Measurements from ENCODE around the gene SMIM12. TPM values are rescaled to one million over a fixed set of nuclear protein-coding genes. Genes with fewer than 3 reads are reported as not detected.

The SMIM12 gene
- total RNA-seq, 3 donors from 2014 or later = 25.0 to 36.7 (median 29.6) TPM

- H3K36me3 ChIP-seq = no peaks in the 10 kb centered on the region
- no peak overlapping the region for H3K27ac ChIP-seq
- DNase-seq (ENCODE audit: low spot score in 2 of 2) = no peak
- no peak for TF ChIP-seq CTCF (IDR thresholded peaks at IDR 0.05)
- TF ChIP-seq POLR2AphosphoS5 (IDR thresholded peaks at IDR 0.05) = no peak
- no peak for TF ChIP-seq POLR2A (IDR thresholded peaks at IDR 0.05)
- no peaks in the 10 kb centered on the region for H3K4me1 ChIP-seq
- H3K4me3 ChIP-seq = no peak overlapping the region
- H3K27me3 ChIP-seq = peaks cover 0 to 7% of the 10 kb centered on the region in 2 donors
- intact Hi-C loops (cut with DNase I; ENCODE audit: low total_unique reads) = no loop called here
- H3K9me3 ChIP-seq = no peaks in the 10 kb centered on the region
Measured at GRCh38 chr1:34899471-34899870, 39.9 kb upstream of the SMIM12 start.

GRCh38 chr1:34898330-34898761, 38.8 kb upstream of the SMIM12 start:
- intact Hi-C loops (cut with DNase I; ENCODE audit: low total_unique reads) = no loop called here
- DNase-seq (ENCODE audit: low spot score in 2 of 2) = no peak

GRCh38 chr1:34896612-34897011, 37.1 kb upstream of the SMIM12 start:
- H3K36me3 ChIP-seq = no peaks in the 10 kb centered on the region
- H3K4me3 ChIP-seq = no peak overlapping the region
- no peaks in the 10 kb centered on the region for H3K4me1 ChIP-seq
- peaks cover 0 to 16% of the 10 kb centered on the region in 2 donors for H3K9me3 ChIP-seq
- no peak overlapping the region for H3K27ac ChIP-seq
- intact Hi-C loops (cut with DNase I; ENCODE audit: low total_unique reads) = no loop called here
- no peak for DNase-seq (ENCODE audit: low spot score in 2 of 2)
- TF ChIP-seq POLR2A (IDR thresholded peaks at IDR 0.05) (no peak), CTCF (IDR thresholded peaks at IDR 0.05) (no peak), POLR2AphosphoS5 (IDR thresholded peaks at IDR 0.05) (no peak)
- no peaks in the 10 kb centered on the region for H3K27me3 ChIP-seq

More at GRCh38 chr1:34898330-34898761, 38.8 kb upstream of the SMIM12 start:
- no peak overlapping the region for H3K4me3 ChIP-seq
- H3K4me1 ChIP-seq = no peaks in the 10 kb centered on the region
- H3K27me3 ChIP-seq = peaks cover 0 to 7% of the 10 kb centered on the region in 2 donors
- no peak overlapping the region for H3K27ac ChIP-seq
- no peaks in the 10 kb centered on the region for H3K36me3 ChIP-seq
- peaks cover 0 to 4% of the 10 kb centered on the region in 2 donors for H3K9me3 ChIP-seq
- TF ChIP-seq POLR2A (IDR thresholded peaks at IDR 0.05) (no peak), CTCF (IDR thresholded peaks at IDR 0.05) (no peak), POLR2AphosphoS5 (IDR thresholded peaks at IDR 0.05) (no peak)

DNA sequence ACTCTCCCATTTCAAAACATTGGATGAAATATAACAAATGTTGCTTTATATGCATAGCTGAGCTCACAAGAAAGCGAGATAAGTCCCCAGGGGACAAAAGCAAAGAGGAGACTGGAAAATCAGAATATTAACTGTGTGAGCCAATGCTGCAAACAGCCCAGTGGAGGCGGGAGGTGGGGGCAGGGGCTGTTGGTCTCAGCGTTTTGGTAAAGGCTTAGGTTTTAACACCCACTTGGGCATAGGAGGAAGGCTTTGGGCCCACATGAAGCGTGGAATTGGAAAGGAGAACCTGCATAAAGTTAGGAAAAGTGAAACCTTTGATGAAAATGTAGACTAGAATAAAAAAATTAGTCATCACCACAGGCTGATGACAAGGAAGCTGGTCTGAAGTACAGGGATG, 30.2 kb upstream of the SMIM12 start:
- TF ChIP-seq POLR2A (IDR thresholded peaks at IDR 0.05) = no peak
- TF ChIP-seq POLR2AphosphoS5 (IDR thresholded peaks at IDR 0.05) = no peak
- TF ChIP-seq CTCF (IDR thresholded peaks at IDR 0.05) = no peak
- H3K27me3 ChIP-seq = peaks cover 7 to 30% of the 10 kb centered on the region in 2 donors
- H3K4me1 ChIP-seq = no peaks in the 10 kb centered on the region
- H3K9me3 ChIP-seq = peaks cover 0 to 19% of the 10 kb centered on the region in 2 donors
- no peak for DNase-seq (ENCODE audit: low spot score in 2 of 2)
- intact Hi-C loops (cut with DNase I; ENCODE audit: low total_unique reads) = no loop called here
- H3K27ac ChIP-seq = no peak overlapping the region
- H3K36me3 ChIP-seq = no peaks in the 10 kb centered on the region
- no peak overlapping the region for H3K4me3 ChIP-seq

GRCh38 chr1:34887593-34887992, 28.0 kb upstream of the SMIM12 start:
- H3K9me3 ChIP-seq = peaks cover 0 to 12% of the 10 kb centered on the region in 2 donors
- H3K27ac ChIP-seq = no peak overlapping the region
- H3K4me1 ChIP-seq = no peaks in the 10 kb centered on the region
- no peak overlapping the region for H3K4me3 ChIP-seq
- no peak for DNase-seq (ENCODE audit: low spot score in 2 of 2)
- H3K27me3 ChIP-seq = peaks cover 7 to 47% of the 10 kb centered on the region in 2 donors
- H3K36me3 ChIP-seq = no peaks in the 10 kb centered on the region
- TF ChIP-seq POLR2AphosphoS5 (IDR thresholded peaks at IDR 0.05) = no peak
- no peak for TF ChIP-seq CTCF (IDR thresholded peaks at IDR 0.05)
- TF ChIP-seq POLR2A (IDR thresholded peaks at IDR 0.05) = no peak
- intact Hi-C loops (cut with DNase I; ENCODE audit: low total_unique reads) = no loop called here
